Nephron (organoid): Measurements from ENCODE around the gene TYK2.
"Not testable (repeated sequence)": the region's sequence is repeated elsewhere in the genome, so short reads cannot be mapped to it uniquely, and the experiment has no call there.

ENCODE experiments used
- H3K27ac Mint-ChIP-seq, 3 experiments: 2 replicates each; pipeline ENCODE4 v1.8.0; 2020; ENCODE audit warnings: mixed read lengths in 3 of 3, mild to moderate bottlenecking in 2 of 3, moderate library complexity in 1 of 3
- H3K27me3 Mint-ChIP-seq: 2 replicates; pipeline ENCODE4 v1.8.0; 2021; ENCODE audit warnings: low read depth, mild to moderate bottlenecking, moderate library complexity, mixed read lengths
- H3K36me3 Mint-ChIP-seq: 2 replicates; pipeline ENCODE4 v1.8.0; 2020; ENCODE audit warnings: low read depth, mixed read lengths
- H3K4me1 Mint-ChIP-seq: 2 replicates; pipeline ENCODE4 v1.8.0; 2020; ENCODE audit warnings: mixed read lengths
- H3K4me3 Mint-ChIP-seq, 3 experiments: 2 replicates each; pipeline ENCODE4 v1.8.0; 2020; ENCODE audit warnings: mild to moderate bottlenecking in 3 of 3, mixed read lengths in 3 of 3, moderate library complexity in 2 of 3
- H3K9me3 Mint-ChIP-seq: 2 replicates; pipeline ENCODE4 v1.8.0; 2020; ENCODE audit warnings: mixed read lengths
- CTCF ChIP-seq, 3 experiments: fragments of 200-600 bp; sonication (generic); IDR thresholded peaks; one replicate each; pipeline ENCODE4 v1.5.0; 2021; ENCODE audit warnings: antibody characterized with exemption in 3 of 3; ENCODE audit not compliant: unreplicated experiment in 3 of 3

Gene TYK2

GRCh38 chr19:10403137-10404021 is 23.0 kb upstream of the TYK2 start, which contains the start of gene CDC37:
CDC37 (minus strand) TSS chr19:10403542; CDS start chr19:10403479, 63 bp downstream.
- Mint-ChIP-seq H3K36me3 (peaks cover 6% of the 10 kb centered on the region), H3K27ac (peak within 1 kb of the TSS; percentile 81 to 89 (median 88)), H3K27me3 (peaks cover 48% of the 10 kb centered on the region), H3K9me3 (no peaks in the 10 kb centered on the region), H3K4me1 (peaks cover 22% of the 10 kb centered on the region), H3K4me3 (peak within 1 kb of the TSS; percentile 98 to 99 (median 99))
- TF ChIP-seq CTCF (IDR thresholded peaks at IDR 0.05; ENCODE audit: unreplicated experiment in 3 of 3): no peak

GRCh38 chr19:10402441-10403038 is 22.2 kb upstream of the TYK2 start:
- peaks cover 13% of the 10 kb centered on the region for H3K36me3 Mint-ChIP-seq
- H3K9me3 Mint-ChIP-seq: no peaks in the 10 kb centered on the region
- no peak for TF ChIP-seq CTCF (IDR thresholded peaks at IDR 0.05; ENCODE audit: unreplicated experiment in 3 of 3)
- H3K4me3 Mint-ChIP-seq: peak overlapping the region; percentile 98 to 99 (median 99)
- H3K27me3 Mint-ChIP-seq: peaks cover 40% of the 10 kb centered on the region
- peaks cover 22% of the 10 kb centered on the region for H3K4me1 Mint-ChIP-seq
- H3K27ac Mint-ChIP-seq: peak overlapping the region; percentile 81 to 89 (median 88)

- peak overlapping the region in 2 of 3 experiments; percentile 23 to 99 for H3K4me3 Mint-ChIP-seq
- no peak overlapping the region for H3K27ac Mint-ChIP-seq
- H3K4me1 Mint-ChIP-seq: peaks cover 16% of the 10 kb centered on the region
- no peaks in the 10 kb centered on the region for H3K9me3 Mint-ChIP-seq
- no peak for TF ChIP-seq CTCF (IDR thresholded peaks at IDR 0.05; ENCODE audit: unreplicated experiment in 3 of 3)
- H3K36me3 Mint-ChIP-seq: peaks cover 21% of the 10 kb centered on the region
- H3K27me3 Mint-ChIP-seq: peaks cover 16% of the 10 kb centered on the region
Observed at GRCh38 chr19:10399878-10400277, 19.5 kb upstream of the TYK2 start.

- H3K9me3 Mint-ChIP-seq, H3K27ac Mint-ChIP-seq: not testable (repeated sequence)
- Mint-ChIP-seq H3K4me3 (peak overlapping the region in 1 of 3 experiments; percentile 42), H3K27me3 (peaks cover 12% of the 10 kb centered on the region), H3K4me1 (peaks cover 16% of the 10 kb centered on the region), H3K36me3 (peaks cover 21% of the 10 kb centered on the region)
Observed at GRCh38 chr19:10399340-10399739, 19.0 kb upstream of the TYK2 start.

- Mint-ChIP-seq H3K4me1 (peaks cover 16% of the 10 kb centered on the region), H3K4me3 (no peak overlapping the region)
Observed at GRCh38 chr19:10398819-10399218, 18.4 kb upstream of the TYK2 start.

More at GRCh38 chr19:10398819-10399218, 18.4 kb upstream of the TYK2 start:
- Mint-ChIP-seq H3K9me3 (no peaks in the 10 kb centered on the region), H3K36me3 (peaks cover 24% of the 10 kb centered on the region), H3K27ac (no peak overlapping the region), H3K27me3 (peaks cover 8% of the 10 kb centered on the region)
- TF ChIP-seq CTCF (IDR thresholded peaks at IDR 0.05; ENCODE audit: unreplicated experiment in 3 of 3): no peak
